ENCODE results near the gene CCDC88C.
A peak's percentile ranks its signal among the peaks of the same experiment; 100 is the strongest.

CCDC88C gene

DNA sequence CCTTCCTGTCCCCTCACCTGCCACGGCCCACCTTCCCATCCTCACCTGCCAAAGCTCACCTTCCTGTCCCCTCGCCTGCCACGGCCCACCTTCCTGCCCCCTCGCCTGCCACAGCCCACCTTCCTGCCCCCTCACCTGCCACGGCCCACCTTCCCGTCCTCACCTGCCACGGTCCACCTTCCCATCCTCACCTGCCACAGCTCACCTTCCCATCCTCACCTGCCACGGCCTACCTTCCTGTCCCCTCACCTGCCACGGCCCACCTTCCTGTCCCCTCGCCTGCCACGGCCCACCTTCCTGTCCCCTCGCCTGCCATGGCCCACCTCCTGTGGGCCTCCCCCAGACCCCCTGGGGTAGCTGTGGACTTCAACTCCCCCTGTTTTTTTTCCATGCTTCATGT lies 124.3 kb downstream of the CCDC88C start:
- TF ChIP-seq, protein P1, sequence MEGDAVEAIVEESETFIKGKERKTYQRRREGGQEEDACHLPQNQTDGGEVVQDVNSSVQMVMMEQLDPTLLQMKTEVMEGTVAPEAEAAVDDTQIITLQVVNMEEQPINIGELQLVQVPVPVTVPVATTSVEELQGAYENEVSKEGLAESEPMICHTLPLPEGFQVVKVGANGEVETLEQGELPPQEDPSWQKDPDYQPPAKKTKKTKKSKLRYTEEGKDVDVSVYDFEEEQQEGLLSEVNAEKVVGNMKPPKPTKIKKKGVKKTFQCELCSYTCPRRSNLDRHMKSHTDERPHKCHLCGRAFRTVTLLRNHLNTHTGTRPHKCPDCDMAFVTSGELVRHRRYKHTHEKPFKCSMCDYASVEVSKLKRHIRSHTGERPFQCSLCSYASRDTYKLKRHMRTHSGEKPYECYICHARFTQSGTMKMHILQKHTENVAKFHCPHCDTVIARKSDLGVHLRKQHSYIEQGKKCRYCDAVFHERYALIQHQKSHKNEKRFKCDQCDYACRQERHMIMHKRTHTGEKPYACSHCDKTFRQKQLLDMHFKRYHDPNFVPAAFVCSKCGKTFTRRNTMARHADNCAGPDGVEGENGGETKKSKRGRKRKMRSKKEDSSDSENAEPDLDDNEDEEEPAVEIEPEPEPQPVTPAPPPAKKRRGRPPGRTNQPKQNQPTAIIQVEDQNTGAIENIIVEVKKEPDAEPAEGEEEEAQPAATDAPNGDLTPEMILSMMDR (IDR thresholded peaks at IDR 0.05; ENCODE audit: low read depth, low read length), result no peak
- DNase-seq (ENCODE audit: low read depth in 2 of 2), result no peak
- H3K4me3 ChIP-seq (replicated peaks in 1 of 2; ENCODE audit: low read depth in 2 of 2, low read length in 2 of 2), result no peak overlapping the region

DNA sequence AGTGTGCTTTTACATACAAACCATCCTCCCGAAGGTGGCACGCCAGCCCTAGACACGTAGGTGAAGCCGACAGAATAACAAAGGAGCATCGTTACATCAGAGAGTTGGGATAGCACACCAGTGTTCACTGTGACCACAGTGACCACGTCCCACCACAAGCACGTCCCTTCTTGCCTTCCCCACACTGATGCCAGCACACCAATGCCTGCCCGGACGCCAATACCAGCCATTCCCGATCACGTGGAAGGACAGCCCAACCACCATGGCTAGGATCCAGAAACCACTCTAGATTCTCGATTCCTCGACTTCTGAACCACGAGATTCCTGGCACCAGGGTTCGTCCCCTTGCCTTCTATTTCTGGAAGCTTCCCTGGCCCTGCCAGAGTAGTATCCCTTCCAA lies 125.1 kb downstream of the CCDC88C start:
- TF ChIP-seq, protein P1 (IDR thresholded peaks at IDR 0.05; ENCODE audit: low read depth, low read length), result no peak
- no peak for DNase-seq (ENCODE audit: low read depth in 2 of 2)
- H3K4me3 ChIP-seq (replicated peaks in 1 of 2; ENCODE audit: low read depth in 2 of 2, low read length in 2 of 2), result no peak overlapping the region

DNA sequence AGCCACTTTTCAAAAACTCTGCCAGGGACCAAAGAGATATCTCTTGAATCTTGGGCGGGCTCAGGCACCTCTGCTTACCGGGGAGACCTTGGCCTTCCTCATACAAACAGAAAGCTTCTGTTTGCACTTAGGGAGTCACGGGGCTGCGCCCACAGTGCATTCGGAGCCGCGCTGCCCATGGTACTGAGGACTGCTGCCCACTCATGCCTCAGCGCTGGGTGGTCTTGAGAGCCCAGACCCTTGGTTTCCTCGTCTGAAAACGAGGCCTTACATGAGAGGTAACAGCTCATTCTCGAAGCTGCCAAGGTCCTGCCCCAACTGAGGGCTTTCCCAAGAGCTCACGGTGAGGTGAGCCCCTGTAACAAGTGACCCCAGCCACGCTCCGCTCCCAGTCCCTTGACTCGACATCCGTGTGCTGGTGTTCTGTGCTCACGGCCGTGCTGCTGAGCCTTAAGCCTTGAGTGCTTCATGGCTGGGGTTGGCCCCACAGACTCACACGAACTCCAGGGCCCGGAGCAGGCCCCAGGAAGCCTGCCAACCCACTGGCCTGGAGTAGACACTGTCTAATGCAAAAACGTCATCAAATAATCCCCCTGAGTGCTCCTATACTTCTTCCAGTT lies 125.7 kb downstream of the CCDC88C start:
- no peak overlapping the region for H3K4me3 ChIP-seq (replicated peaks in 1 of 2; ENCODE audit: low read depth in 2 of 2, low read length in 2 of 2)
- TF ChIP-seq, protein P1 (IDR thresholded peaks at IDR 0.05; ENCODE audit: low read depth, low read length), result no peak
- no peak for DNase-seq (ENCODE audit: low read depth in 2 of 2)

DNA sequence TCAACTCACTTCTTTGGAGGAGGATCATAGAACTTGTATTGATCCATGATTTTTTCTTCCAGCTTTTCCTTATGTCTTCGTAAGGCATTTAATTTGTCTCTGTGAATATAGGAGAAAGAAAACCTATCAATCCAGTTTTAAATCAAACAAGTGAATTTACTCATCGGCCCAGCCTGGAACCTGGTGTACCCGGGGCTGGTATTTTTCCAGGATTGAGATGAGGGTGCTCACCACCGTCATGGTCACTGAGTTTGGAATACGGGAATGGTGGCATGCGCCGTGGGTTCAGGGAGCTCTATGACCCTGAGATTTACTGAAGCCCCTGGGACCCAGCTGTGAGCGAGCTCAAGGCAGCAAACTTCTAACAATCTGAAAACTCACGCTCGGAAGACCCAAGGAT lies 126.6 kb downstream of the CCDC88C start:
- no peak for DNase-seq (ENCODE audit: low read depth in 2 of 2)
- no peak overlapping the region for H3K4me3 ChIP-seq (replicated peaks in 1 of 2; ENCODE audit: low read depth in 2 of 2, low read length in 2 of 2)
- TF ChIP-seq, protein P1 (IDR thresholded peaks at IDR 0.05; ENCODE audit: low read depth, low read length), result no peak

DNA sequence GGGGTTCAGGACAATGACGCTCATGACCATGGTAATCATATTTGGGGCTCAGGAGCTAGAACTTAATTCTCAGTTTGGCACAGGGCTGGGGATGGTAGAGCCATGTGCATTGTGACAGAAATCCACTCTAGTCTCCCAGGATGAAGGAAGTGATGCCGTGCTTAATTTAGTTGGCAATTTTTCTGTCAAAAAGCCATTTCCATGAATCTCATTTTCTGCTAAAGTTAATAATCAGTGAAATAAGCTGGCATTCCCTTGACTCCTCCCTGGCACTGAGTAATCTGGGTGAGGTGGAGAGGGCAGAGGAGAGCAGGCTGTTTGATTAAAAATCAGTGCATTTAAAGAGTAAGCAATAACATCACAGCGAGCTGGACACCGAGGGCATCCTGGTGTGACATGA lies 128.2 kb downstream of the CCDC88C start:
- TF ChIP-seq, protein P1 (IDR thresholded peaks at IDR 0.05; ENCODE audit: low read depth, low read length), result no peak
- no peak overlapping the region for H3K4me3 ChIP-seq (replicated peaks in 1 of 2; ENCODE audit: low read depth in 2 of 2, low read length in 2 of 2)
- DNase-seq (ENCODE audit: low read depth in 2 of 2), result no peak

DNA sequence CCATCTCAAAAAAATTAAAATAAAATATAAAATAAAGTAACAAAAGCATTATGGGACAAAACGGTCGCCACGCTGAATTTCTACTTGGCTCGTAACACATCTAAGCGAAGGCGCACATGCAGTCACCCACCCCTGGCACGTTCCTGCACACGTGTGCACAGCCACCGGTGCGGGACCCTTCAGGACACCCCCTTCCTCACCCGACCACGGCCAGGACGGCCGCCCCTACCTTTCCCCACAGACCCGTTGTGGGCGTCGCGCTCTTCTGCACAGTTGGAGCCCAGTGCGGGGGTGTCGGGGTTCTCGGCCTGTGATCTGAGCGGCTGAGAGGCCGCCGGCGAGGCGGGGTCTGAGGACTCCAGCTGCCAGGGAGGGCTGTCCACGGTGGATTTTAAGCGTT lies 128.7 kb downstream of the CCDC88C start:
- TF ChIP-seq, protein P1 (IDR thresholded peaks at IDR 0.05; ENCODE audit: low read depth, low read length), result no peak
- DNase-seq (ENCODE audit: low read depth in 2 of 2), result no peak
- H3K4me3 ChIP-seq (replicated peaks in 1 of 2; ENCODE audit: low read depth in 2 of 2, low read length in 2 of 2), result no peak overlapping the region

DNA sequence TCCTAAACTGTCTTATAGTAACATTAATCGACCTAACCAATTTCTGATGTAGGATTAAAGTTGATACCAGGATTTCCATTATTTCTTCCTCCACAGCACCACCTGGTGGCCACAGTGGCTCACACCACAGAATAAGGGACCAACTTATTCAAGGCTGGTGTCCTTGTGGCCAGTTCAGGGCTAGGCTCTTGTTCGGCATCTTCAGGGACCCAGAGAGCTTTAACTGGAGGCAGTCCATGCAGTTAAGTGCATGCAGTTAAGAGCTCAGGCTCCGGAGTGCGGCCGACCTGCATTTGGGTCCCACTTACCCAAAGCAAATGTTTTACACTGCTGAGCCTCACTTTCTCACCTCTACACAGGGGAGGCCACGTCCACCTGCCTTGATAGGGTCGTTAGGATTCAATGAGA lies 131.1 kb downstream of the CCDC88C start:
- H3K4me3 ChIP-seq (replicated peaks in 1 of 2; ENCODE audit: low read depth in 2 of 2, low read length in 2 of 2), result no peak overlapping the region
- TF ChIP-seq, protein P1 (IDR thresholded peaks at IDR 0.05; ENCODE audit: low read depth, low read length), result peak; percentile 81
- DNase-seq (ENCODE audit: low read depth in 2 of 2), result peak; percentile 75 to 81

Measured in cardiac fibroblast (primary cell).